ENCODE measurements around the gene SLC44A2.

- no peak for TF ChIP-seq EZH2 (IDR thresholded peaks at IDR 0.05)
- TF ChIP-seq POLR2AphosphoS5 (IDR thresholded peaks at IDR 0.05; ENCODE audit: borderline replicate concordance, low read depth, low read length), result no peak
Measured at GRCh38 chr19:10634963-10635362, 9.6 kb downstream of the SLC44A2 start.

Data from SK-N-MC (cell line).